GM13977 (cell line): ENCODE results near the gene CACUL1.

Experiments used
- DNase-seq: peaks from one replicate; pipeline ENCODE4 v3.0.0; 2012; ENCODE audit warnings: low spot score
- in situ Hi-C: fragments of 300-500 bp; cut with MboI; formaldehyde crosslinking; loops from one replicate; pipeline ENCODE4 v1.12.0; 2022; ENCODE audit warnings: low sequenced_read_pairs, low pct_unique_long_range_greater_than_20kb, mixed read lengths, inconsistent platforms; ENCODE audit not compliant: unreplicated experiment
- TF ChIP-seq, protein P1 (sequence below): IDR thresholded peaks from 2 replicates; pipeline ENCODE4 v1.5.1; 2012; ENCODE audit warnings: mild to moderate bottlenecking, control low read depth; ENCODE audit not compliant: insufficient read depth; ENCODE audit errors: extremely low read depth, missing control alignments

The CACUL1 gene

DNA sequence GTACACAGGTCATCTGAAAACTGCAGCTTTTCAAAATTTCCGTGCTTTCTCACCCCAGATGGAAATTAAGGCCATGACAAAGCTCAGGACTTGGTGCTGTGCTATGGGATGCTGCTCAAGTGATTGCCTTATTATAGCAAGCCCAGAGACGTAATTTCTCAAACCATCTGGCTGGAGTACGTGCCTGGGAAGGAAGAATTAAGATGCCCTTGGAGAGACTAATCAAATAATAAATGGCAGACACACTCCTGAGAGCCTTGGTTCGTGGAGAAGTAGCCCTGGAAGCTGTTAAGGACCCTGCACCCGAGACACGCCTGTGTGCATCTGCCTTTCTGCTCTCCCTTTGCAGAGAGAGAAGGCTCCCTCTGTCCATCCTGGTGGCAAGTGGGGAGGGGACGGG lies 121.0 kb downstream of the CACUL1 start:
- no peak for DNase-seq
- TF ChIP-seq, protein P1, sequence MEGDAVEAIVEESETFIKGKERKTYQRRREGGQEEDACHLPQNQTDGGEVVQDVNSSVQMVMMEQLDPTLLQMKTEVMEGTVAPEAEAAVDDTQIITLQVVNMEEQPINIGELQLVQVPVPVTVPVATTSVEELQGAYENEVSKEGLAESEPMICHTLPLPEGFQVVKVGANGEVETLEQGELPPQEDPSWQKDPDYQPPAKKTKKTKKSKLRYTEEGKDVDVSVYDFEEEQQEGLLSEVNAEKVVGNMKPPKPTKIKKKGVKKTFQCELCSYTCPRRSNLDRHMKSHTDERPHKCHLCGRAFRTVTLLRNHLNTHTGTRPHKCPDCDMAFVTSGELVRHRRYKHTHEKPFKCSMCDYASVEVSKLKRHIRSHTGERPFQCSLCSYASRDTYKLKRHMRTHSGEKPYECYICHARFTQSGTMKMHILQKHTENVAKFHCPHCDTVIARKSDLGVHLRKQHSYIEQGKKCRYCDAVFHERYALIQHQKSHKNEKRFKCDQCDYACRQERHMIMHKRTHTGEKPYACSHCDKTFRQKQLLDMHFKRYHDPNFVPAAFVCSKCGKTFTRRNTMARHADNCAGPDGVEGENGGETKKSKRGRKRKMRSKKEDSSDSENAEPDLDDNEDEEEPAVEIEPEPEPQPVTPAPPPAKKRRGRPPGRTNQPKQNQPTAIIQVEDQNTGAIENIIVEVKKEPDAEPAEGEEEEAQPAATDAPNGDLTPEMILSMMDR: no peak
- in situ Hi-C loops: no loop called here

DNA sequence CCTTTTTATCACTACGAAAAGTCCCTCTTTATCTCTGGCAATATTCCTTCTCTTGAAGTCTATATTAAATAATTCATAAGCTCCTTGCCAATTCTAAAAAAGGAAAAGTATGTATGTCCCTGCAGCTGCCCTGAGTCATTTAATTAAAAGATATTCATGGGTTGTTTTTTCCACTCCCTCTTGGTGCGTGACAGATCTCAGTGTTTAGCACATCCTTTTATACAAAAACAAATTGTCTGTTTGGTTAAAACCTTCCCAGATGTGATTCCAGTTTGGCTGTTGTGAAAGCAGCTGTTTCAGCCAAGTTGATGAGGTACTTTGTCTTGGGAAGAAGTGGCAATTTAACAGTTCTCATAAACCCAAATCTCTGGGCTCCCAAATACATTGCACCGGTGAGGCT lies 125.6 kb downstream of the CACUL1 start:
- TF ChIP-seq, protein P1: no peak
- DNase-seq: no peak
- in situ Hi-C loops: no loop called here

DNA sequence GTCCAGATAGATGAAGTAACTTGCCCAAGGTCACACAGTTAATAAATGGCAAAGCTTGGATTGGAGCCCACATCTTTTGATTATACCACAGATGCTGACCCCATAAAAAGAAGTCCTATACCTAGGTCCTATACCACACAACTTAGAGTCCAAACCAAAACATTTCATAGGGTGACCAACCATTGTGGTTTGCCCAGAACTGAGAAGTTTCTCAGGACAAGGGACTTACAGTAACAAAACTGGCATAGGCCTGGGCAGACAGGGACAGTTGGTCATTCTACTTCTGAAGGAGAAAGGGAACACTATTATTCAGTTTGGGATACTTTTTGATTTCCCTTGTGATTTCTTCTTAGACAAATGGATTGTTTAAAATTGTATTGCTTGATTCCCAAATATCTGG lies 126.4 kb downstream of the CACUL1 start:
- no peak for DNase-seq

DNA sequence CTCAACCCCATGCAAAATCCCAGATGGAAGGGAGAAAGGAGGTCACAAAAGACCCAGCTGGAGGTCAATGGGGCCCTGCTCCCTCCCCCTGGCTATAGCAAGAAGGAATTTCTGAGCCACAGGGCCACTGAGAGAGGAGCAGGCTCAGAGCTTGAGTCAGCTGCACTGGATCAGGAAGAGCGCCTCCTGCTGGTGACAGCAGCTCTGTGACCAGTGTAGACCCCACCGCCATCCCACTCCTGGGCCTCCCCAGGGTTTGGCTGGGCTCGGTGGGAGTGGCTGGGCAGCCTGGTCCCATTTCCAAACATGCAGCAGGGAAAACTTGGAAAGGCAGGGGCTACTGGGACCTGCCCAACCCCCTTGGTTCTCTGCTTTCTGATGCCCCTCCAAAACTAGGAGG lies 127.8 kb downstream of the CACUL1 start:
- no peak for DNase-seq
- in situ Hi-C loops: no loop called here
- TF ChIP-seq, protein P1: peak; percentile 44

More for the DNA sequence above, 126.4 kb downstream of the CACUL1 start:
- in situ Hi-C loops: no loop called here
- TF ChIP-seq, protein P1: no peak
